ENCODE results near the gene SLC1A1.

SLC1A1 gene

DNA sequence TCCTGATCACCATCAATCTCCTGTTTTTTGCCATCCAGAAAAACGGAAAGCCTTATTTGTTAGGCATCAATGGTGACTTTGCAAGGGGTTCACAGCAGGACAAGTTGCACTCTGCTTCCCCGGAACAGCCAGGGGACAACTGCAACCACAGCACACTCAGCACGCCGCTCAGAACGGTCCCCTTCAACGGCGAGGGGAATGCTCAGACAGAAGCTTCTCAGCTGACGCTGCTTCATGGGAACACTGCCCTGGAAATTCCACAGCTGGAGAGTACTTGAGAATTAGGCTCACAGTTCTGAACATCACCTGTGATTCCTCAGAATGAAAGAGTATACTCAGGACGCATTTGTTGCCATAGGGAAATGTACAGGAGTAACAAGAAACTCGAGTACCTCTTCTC is 131.7 kb downstream of the SLC1A1 start:
- DNase-seq, result no peak

DNA sequence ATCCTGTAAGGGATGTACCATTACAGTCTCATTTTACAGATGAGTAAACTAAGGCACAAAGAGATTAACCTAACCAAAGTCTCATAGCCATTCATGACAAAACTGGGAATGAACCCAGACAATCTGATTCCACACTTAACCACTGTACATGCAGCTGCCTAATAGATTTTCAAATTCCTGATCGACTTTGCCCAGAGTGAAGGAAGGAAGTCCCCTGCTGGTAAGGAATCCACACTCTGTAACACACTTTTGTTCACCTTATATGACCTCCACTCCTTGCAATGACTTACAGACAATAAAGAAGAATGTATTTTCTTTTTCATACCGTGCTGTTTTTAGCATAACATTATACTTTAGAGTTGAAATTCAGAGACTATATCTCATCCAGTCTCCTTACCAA is 140.6 kb downstream of the SLC1A1 start:
- DNase-seq, result no peak

All from stimulated activated naive CD4-positive, alpha-beta T cell treated with Interleukin-2 at 50 U/mL for 16 hours (primary cell).